Non-pigmented ciliary epithelial cell (primary cell): ENCODE measurements around the gene SDF2.

Experiments
- DNase-seq: peaks from one replicate; pipeline ENCODE4 v3.0.0-alpha.2; 2010; ENCODE audit warnings: low read depth

The SDF2 gene

GRCh38 chr17:28661635-28662526 is at the start of gene SDF2, which contains the start of gene SUPT6H:
Gene SDF2, minus strand, starts transcription at chr17:28661906. Its CDS starts 30 bp downstream, at chr17:28661876.
Gene SUPT6H, plus strand, starts transcription at chr17:28662205. Its CDS starts 11,197 bp downstream, at chr17:28673402.
- DNase-seq: no peak

- DNase-seq: no peak
Measured at GRCh38 chr17:28710861-28711722, 49.4 kb upstream of the SDF2 start.

- DNase-seq: no peak
Measured at GRCh38 chr17:28707339-28707720, 45.6 kb upstream of the SDF2 start.

GRCh38 chr17:28706471-28707338 is 45.0 kb upstream of the SDF2 start:
- DNase-seq: no peak

GRCh38 chr17:28705728-28706334 is 44.1 kb upstream of the SDF2 start:
- DNase-seq: no peak

GRCh38 chr17:28705074-28705659 is 43.5 kb upstream of the SDF2 start:
- DNase-seq: no peak

GRCh38 chr17:28704219-28704858 is 42.6 kb upstream of the SDF2 start:
- DNase-seq: no peak

- no peak for DNase-seq
Measured at GRCh38 chr17:28703552-28704218, 42.0 kb upstream of the SDF2 start.

- DNase-seq: no peak
Measured at GRCh38 chr17:28702752-28703150, 41.0 kb upstream of the SDF2 start.

- DNase-seq: no peak
Measured at GRCh38 chr17:28702026-28702751, 40.5 kb upstream of the SDF2 start.

- DNase-seq: no peak
Measured at GRCh38 chr17:28700830-28701492, 39.3 kb upstream of the SDF2 start.

- DNase-seq: no peak
Measured at GRCh38 chr17:28700278-28700677, 38.6 kb upstream of the SDF2 start.

GRCh38 chr17:28698253-28698941 is 36.7 kb upstream of the SDF2 start:
- DNase-seq: no peak

GRCh38 chr17:28693869-28694268 is 32.2 kb upstream of the SDF2 start:
- DNase-seq: no peak

- no peak for DNase-seq
Measured at GRCh38 chr17:28689011-28689410, 27.3 kb upstream of the SDF2 start.

GRCh38 chr17:28688481-28688880 is 26.8 kb upstream of the SDF2 start:
- no peak for DNase-seq

GRCh38 chr17:28686296-28686695 is 24.6 kb upstream of the SDF2 start:
- no peak for DNase-seq

GRCh38 chr17:28685366-28685765 is 23.7 kb upstream of the SDF2 start:
- DNase-seq: no peak
